Esophagus squamous epithelium (tissue), 4 donors: ENCODE measurements around the gene DRD3.

ENCODE experiments used
- POLR2A ChIP-seq, 4 donors: fragments of 450-650 bp; IDR thresholded peaks; one replicate each; pipeline ENCODE4 v1.6.1; 2017; ENCODE audit warnings: antibody characterized with exemption in 4 of 4, mild to moderate bottlenecking in 4 of 4, moderate library complexity in 3 of 4
- TF ChIP-seq, protein P1 (sequence below), 6 experiments: fragments of 450-650 bp in 4 of 6; fragments of 200-600 bp in 2 of 6; sonication (generic) in 2 of 6; IDR thresholded peaks; one replicate each; pipeline ENCODE4 v1.5.1; 2016 to 2019; ENCODE audit warnings: antibody characterized with exemption in 6 of 6, mild to moderate bottlenecking in 4 of 6, moderate library complexity in 4 of 6

GRCh38 chr3:114151091-114151490 lies 27.8 kb downstream of the DRD3 start:
- no peak for TF ChIP-seq POLR2A (IDR thresholded peaks at IDR 0.05)
- TF ChIP-seq, protein P1, sequence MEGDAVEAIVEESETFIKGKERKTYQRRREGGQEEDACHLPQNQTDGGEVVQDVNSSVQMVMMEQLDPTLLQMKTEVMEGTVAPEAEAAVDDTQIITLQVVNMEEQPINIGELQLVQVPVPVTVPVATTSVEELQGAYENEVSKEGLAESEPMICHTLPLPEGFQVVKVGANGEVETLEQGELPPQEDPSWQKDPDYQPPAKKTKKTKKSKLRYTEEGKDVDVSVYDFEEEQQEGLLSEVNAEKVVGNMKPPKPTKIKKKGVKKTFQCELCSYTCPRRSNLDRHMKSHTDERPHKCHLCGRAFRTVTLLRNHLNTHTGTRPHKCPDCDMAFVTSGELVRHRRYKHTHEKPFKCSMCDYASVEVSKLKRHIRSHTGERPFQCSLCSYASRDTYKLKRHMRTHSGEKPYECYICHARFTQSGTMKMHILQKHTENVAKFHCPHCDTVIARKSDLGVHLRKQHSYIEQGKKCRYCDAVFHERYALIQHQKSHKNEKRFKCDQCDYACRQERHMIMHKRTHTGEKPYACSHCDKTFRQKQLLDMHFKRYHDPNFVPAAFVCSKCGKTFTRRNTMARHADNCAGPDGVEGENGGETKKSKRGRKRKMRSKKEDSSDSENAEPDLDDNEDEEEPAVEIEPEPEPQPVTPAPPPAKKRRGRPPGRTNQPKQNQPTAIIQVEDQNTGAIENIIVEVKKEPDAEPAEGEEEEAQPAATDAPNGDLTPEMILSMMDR (IDR thresholded peaks at IDR 0.05), result no peak
